Measurements from ENCODE around the gene NUDT8. TPM values are rescaled to one million over a fixed set of nuclear protein-coding genes. Genes with fewer than 3 reads are reported as not detected.

Gene NUDT8
- total and polyA plus RNA-seq, 5 donors = 45.6 to 121 (median 83.3) TPM

GRCh38 chr11:67657300-67657699 is 27.6 kb upstream of the NUDT8 start:
- no peaks in the 10 kb centered on the region for H3K4me1 ChIP-seq (ENCODE audit: control insufficient read depth, insufficient read depth, low read length)
- ATAC-seq (no peak), DNase-seq (no peak)
- H3K27me3 ChIP-seq (ENCODE audit: control insufficient read depth, insufficient read depth) = no peaks in the 10 kb centered on the region
- intact Hi-C loops (cut with DNase I) = no loop called here
- no peaks in the 10 kb centered on the region for H3K9me3 ChIP-seq (ENCODE audit: control insufficient read depth, low read length)
- H3K27ac ChIP-seq (ENCODE audit: low read length) = no peak overlapping the region
- H3K4me3 ChIP-seq (ENCODE audit: low read length) = no peak overlapping the region
- WGBS = 38% methylated on average over 3 of the region's 3 CpGs

DNA sequence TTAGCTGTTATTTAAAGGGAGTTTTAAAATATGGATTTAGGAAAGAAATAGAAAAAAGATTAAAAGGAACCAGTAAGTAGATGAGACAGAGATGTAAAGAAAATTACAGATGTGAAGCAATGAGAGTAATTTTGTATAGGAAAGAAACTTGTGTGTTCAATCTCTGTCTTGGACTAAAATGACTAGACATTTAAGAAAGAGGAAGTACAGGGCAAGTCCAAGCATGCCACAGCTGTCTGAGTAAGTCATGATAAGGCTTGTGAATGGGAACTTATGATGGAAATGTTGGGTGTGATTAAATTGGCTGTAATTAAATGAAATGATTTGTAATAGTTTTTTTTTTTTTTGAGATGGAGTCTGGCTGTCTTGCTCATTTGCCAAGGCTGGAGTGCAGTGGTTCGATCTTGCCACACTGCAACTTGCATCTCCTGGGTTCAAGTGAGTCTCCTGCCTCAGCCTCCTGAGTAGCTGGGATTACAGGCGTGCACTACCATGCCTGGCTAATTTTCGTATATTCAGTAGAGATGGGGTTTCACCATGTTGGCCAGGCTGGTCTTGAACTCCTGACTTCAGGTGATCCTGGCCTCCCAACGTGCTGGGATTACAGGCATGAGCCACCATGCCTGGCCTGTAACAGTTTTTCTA is 26.7 kb upstream of the NUDT8 start:
- no peaks in the 10 kb centered on the region for H3K27me3 ChIP-seq (ENCODE audit: control insufficient read depth, insufficient read depth)
- DNase-seq (no peak), ATAC-seq (no peak)
- no peak overlapping the region for H3K4me3 ChIP-seq (ENCODE audit: low read length)
- no peaks in the 10 kb centered on the region for H3K4me1 ChIP-seq (ENCODE audit: control insufficient read depth, insufficient read depth, low read length)
- no peaks in the 10 kb centered on the region for H3K9me3 ChIP-seq (ENCODE audit: control insufficient read depth, low read length)
- intact Hi-C loops (cut with DNase I) = no loop called here
- no peak overlapping the region for H3K27ac ChIP-seq (ENCODE audit: low read length)
- 92% methylated on average over 4 of the region's 4 CpGs for WGBS

DNA sequence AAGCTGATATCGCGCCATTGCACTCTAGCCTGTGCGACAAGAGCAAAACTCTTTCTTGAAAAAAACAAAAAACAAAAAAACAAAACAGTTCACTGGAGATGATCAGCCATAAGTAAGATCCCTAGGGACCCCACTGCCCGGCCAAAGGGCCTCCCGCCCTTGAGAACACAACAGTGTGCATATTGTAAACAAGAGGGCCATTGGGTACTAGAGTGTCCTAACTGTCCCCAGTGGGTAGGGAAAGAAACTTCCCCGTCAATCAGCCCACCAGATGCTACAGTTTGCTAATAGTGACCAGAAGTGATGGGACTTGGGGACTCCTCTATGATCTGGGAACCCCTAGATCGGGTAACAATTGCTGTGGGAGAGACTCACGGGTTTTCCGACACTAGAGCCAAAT is 24.5 kb upstream of the NUDT8 start:
- no peaks in the 10 kb centered on the region for H3K4me1 ChIP-seq (ENCODE audit: control insufficient read depth, insufficient read depth, low read length)
- no peak overlapping the region for H3K4me3 ChIP-seq (ENCODE audit: low read length)
- intact Hi-C loops (cut with DNase I) = no loop called here
- 72% methylated on average over 9 of the region's 9 CpGs for WGBS
- H3K9me3 ChIP-seq (ENCODE audit: control insufficient read depth, low read length) = no peaks in the 10 kb centered on the region
- no peak overlapping the region for H3K27ac ChIP-seq (ENCODE audit: low read length)
- no peaks in the 10 kb centered on the region for H3K27me3 ChIP-seq (ENCODE audit: control insufficient read depth, insufficient read depth)
- ATAC-seq (no peak), DNase-seq (no peak)

DNA sequence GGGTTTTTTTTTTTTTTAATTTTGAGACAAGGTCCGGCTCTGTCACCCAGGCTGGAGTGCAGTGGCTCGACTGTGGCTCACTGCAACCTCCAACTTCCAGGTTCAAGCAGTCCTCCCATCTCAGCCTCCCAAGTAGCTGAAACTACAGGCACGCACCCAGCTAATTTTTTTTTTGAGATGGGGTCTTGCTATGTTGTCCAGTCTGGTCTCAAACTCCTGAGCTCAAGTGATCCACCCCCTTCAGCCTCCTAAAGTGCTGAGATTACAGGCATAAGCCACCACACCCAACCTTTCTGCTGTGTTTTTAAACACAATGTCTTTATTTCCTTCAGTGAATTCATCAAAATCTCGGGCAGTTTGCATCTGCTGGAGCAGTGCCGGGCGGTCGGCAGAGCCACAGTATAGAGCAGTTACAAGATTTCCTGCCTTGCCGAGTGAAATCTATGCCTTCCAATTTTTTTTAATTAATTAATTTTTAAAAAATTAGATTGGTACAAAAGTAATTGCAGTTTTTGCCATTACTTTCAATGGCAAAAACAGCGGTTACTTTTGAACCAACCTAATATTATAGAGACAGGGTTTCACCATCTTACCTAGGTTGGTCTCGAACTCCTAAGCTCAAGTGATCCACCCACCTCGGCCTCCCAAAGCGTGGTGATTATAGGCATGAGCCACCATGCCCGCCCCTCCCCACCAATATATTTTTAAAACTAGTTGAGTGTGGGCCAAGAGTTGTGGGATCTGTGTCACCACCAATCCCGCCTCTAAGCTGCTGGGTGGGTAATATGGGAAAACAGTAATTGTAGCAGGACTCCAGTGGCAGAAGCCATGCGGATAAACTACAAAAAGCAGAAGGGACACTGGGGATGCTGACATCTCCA is 23.5 kb upstream of the NUDT8 start:
- Histone ChIP-seq H3K4me1 (ENCODE audit: control insufficient read depth, insufficient read depth, low read length) (no peaks in the 10 kb centered on the region), H3K4me3 (ENCODE audit: low read length) (no peak overlapping the region), H3K27ac (ENCODE audit: low read length) (no peak overlapping the region), H3K27me3 (ENCODE audit: control insufficient read depth, insufficient read depth) (no peaks in the 10 kb centered on the region), H3K9me3 (ENCODE audit: control insufficient read depth, low read length) (no peaks in the 10 kb centered on the region)
- DNase-seq (no peak), ATAC-seq (no peak)
- 80% methylated on average over 15 of the region's 15 CpGs for WGBS
- intact Hi-C loops (cut with DNase I) = no loop called here

DNA sequence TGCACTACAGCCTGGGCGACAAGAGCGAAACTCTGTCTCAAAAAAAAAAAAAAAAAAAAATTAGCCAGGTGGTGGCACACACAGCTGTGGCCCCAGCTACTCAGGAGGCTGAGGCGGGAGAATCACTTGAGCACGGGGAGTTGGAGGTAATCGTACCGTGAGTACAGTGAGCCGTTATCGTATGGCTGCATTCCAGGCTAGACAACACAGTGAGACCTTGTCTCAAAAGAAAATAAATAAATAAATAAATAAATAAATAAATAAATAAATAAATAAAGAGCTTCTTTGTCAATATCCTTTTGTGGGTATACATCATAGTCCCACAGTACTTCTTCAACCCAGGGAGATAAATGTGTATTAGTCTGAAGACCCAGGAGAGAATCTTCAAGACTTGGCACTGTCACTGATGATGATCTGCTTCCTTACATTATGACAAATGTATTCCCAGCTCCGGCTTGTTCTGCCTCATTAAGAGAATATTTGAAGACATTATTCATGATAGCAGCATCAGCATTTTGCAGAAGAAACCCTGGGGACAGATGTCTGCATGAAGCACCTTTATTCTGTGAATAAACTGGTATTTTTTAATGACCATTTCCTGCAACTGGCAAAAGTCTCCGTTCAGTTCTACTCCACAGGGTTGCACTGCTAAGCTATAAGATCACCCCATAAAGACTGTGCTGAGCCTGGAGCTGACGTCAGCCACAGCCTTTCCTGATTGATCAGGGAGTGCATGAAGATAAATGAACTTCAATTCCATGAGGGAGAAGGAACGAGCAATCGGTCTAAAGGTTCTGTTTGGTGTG is 22.4 kb upstream of the NUDT8 start:
- intact Hi-C loops (cut with DNase I) = no loop called here
- no peak for DNase-seq
- Histone ChIP-seq H3K27me3 (ENCODE audit: control insufficient read depth, insufficient read depth) (no peaks in the 10 kb centered on the region), H3K4me3 (ENCODE audit: low read length) (no peak overlapping the region), H3K27ac (ENCODE audit: low read length) (no peak overlapping the region), H3K4me1 (ENCODE audit: control insufficient read depth, insufficient read depth, low read length) (no peaks in the 10 kb centered on the region), H3K9me3 (ENCODE audit: control insufficient read depth, low read length) (no peaks in the 10 kb centered on the region)
- ATAC-seq = no peak
- 51% methylated on average over 13 of the region's 13 CpGs for WGBS

DNA sequence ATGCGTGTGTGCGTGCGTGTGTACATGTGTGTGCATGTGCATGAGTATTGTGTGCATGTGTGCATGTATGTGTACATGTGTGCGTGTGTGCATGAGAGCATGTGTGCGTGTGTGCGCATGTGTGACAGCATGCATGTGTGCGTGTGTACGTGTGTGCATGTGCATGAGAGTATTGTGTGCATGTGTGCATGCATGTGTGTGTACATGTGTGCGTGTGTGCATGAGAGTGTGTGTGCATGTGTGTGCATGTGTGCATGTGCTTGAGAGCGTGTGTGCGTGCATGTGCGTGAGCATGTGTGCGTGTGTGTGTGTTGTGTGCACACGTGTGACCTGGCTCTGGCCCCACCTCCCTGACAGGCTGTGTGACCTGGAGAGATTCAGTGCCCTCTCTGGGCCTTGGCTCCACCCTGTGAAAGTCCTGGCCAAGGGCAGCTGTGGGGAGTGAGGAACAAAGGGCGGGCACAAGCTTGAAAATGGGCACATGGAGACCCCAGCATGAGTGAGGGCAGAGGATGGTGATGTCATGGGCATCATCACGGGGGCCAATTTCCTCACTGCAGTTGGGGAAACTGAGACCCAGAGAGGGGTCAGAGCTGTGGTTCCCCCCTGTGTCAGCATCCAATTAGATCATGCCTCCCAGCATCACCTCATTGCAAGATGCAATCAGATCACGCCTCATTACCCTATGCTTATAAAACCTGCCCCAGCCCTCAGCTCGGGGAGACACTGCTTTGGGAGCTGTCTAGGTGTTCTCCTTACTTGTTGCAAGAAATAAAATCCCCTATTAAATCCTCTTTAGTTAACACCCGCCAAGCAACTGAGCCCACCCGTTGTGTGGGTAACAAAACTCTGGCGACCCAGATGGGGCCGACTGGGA is 20.1 kb upstream of the NUDT8 start:
- Histone ChIP-seq H3K4me3 (ENCODE audit: low read length) (no peak overlapping the region), H3K27me3 (ENCODE audit: control insufficient read depth, insufficient read depth) (no peaks in the 10 kb centered on the region), H3K4me1 (ENCODE audit: control insufficient read depth, insufficient read depth, low read length) (no peaks in the 10 kb centered on the region), H3K9me3 (ENCODE audit: control insufficient read depth, low read length) (no peaks in the 10 kb centered on the region), H3K27ac (ENCODE audit: low read length) (no peak overlapping the region)
- WGBS = 84% methylated on average over 22 of the region's 22 CpGs
- no peak for ATAC-seq
- no peak for DNase-seq
- intact Hi-C loops (cut with DNase I) = no loop called here

GRCh38 chr11:67648796-67649613 is 19.3 kb upstream of the NUDT8 start:
- Histone ChIP-seq H3K27me3 (ENCODE audit: control insufficient read depth, insufficient read depth) (no peaks in the 10 kb centered on the region), H3K4me3 (ENCODE audit: low read length) (no peak overlapping the region), H3K9me3 (ENCODE audit: control insufficient read depth, low read length) (no peaks in the 10 kb centered on the region), H3K4me1 (ENCODE audit: control insufficient read depth, insufficient read depth, low read length) (no peaks in the 10 kb centered on the region), H3K27ac (ENCODE audit: low read length) (no peak overlapping the region)
- ATAC-seq (no peak), DNase-seq (no peak)
- intact Hi-C loops (cut with DNase I) = no loop called here
- WGBS = 65% methylated on average over 12 of the region's 12 CpGs

DNA sequence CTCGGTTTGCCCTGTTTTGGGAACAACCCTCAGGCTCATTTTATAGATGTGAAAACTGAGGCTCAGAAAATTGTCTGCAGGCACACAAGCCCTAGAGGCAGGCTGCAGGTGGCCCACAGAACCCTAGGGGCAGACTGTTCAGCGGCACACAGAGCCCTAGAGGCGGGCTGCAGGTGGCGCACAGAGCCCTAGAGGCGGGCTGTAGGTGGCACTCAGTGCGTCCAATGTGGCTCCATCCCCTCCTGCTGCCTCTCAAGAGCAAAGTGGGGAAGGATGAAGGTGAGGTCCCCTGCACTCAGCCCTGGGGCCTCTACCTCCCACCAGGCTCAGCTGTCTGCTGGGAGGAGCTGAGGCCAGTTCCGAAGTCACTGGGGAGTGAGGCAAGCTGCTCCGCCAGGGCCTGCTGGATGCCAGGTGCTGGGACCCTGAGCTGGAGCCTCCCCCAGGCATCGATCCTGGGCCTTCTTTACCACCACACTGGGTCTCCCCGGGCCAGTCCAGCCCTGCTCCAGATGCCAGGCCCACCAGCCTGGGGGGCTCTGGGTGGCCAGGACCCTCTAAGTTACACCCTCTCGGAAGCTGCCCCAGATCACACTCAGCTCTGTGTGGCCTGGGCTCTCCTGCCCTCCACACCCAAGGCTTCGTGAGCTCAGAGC is 18.5 kb upstream of the NUDT8 start:
- Histone ChIP-seq H3K9me3 (ENCODE audit: control insufficient read depth, low read length) (no peaks in the 10 kb centered on the region), H3K4me1 (ENCODE audit: control insufficient read depth, insufficient read depth, low read length) (no peaks in the 10 kb centered on the region), H3K27ac (ENCODE audit: low read length) (no peak overlapping the region), H3K27me3 (ENCODE audit: control insufficient read depth, insufficient read depth) (no peaks in the 10 kb centered on the region), H3K4me3 (ENCODE audit: low read length) (no peak overlapping the region)
- WGBS = 63% methylated on average over 12 of the region's 12 CpGs
- ATAC-seq (no peak), DNase-seq (no peak)
- intact Hi-C loops (cut with DNase I) = no loop called here

DNA sequence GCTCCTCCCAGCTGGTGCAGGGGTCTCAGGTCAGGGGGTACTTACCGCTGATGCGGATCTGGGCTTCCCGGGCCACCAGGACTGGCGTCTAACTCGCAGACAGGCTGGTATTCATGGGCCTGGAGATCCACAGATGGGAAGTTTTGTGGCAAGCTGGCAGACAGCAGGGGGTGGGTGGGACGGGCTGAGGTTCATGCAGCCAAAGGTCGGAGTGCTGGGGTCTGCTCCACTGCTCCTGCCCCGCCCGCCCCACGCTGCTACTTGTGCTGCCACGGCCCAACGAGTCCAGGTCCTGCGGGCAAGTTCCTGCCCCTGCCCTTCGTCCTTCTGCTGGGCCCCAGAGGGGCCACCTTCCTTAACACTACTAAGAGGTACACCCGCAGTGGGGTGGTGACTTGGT is 17.7 kb upstream of the NUDT8 start:
- Histone ChIP-seq H3K4me1 (ENCODE audit: control insufficient read depth, insufficient read depth, low read length) (no peaks in the 10 kb centered on the region), H3K27me3 (ENCODE audit: control insufficient read depth, insufficient read depth) (no peaks in the 10 kb centered on the region), H3K4me3 (ENCODE audit: low read length) (no peak overlapping the region), H3K27ac (ENCODE audit: low read length) (no peak overlapping the region), H3K9me3 (ENCODE audit: control insufficient read depth, low read length) (no peaks in the 10 kb centered on the region)
- no peak for ATAC-seq
- DNase-seq = no peak
- intact Hi-C loops (cut with DNase I) = no loop called here
- WGBS = 72% methylated on average over 15 of the region's 15 CpGs
